CD4-positive, alpha-beta T cell (primary cell): ENCODE measurements around the gene CNOT10. TPM values are rescaled to one million over a fixed set of nuclear protein-coding genes. Genes with fewer than 3 reads are reported as not detected.

Experiments used
- ATAC-seq: fragments of 200-7000 bp; cut with Tn5 transposase; one replicate; pipeline ENCODE4 v1.10.0; 2022; ENCODE audit warnings: mild to moderate bottlenecking; ENCODE audit not compliant: poor library complexity
- CTCF ChIA-PET: fragments of 350-600 bp; sonication (Branson Sonifier 250); formaldehyde crosslinking; loops from one replicate; lab custom pipeline; 2021; ENCODE audit warnings: antibody characterized with exemption, inconsistent platforms; lab: Charles Lee
- POLR2A ChIA-PET: fragments of 350-600 bp; sonication (Branson Sonifier 250); formaldehyde crosslinking; loops from one replicate; lab custom pipeline; 2021; ENCODE audit warnings: antibody characterized with exemption, inconsistent platforms; lab: Charles Lee
- DNase-seq, 14 experiments: peaks; one replicate each; pipeline ENCODE4 v3.0.0-alpha.2; 2013 to 2020; ENCODE audit warnings: mixed read lengths in 2 of 14
- H3K27ac ChIP-seq, 2 donors: one replicate each; pipeline versions ENCODE4 v1.5.1 to v1.7.0; 2013; ENCODE audit warnings: low read length in 2 of 2, low read depth in 1 of 2, mild to moderate bottlenecking in 1 of 2
- H3K27me3 ChIP-seq, 2 experiments: 1 replicate in 1 of 2; 2 replicates in 1 of 2; pipeline versions ENCODE4 v1.6.1 to v1.7.0; 2013; ENCODE audit warnings: low read length in 2 of 2, control low read depth in 1 of 2, mild to moderate bottlenecking in 1 of 2, moderate library complexity in 1 of 2; ENCODE audit not compliant: insufficient read depth in 2 of 2, control insufficient read depth in 1 of 2
- H3K36me3 ChIP-seq: one replicate; pipeline ENCODE4 v1.6.1; 2013; ENCODE audit warnings: low read length, control low read depth; ENCODE audit not compliant: insufficient read depth
- H3K4me1 ChIP-seq: one replicate; pipeline ENCODE4 v1.6.1; 2013; ENCODE audit warnings: low read length, control low read depth; ENCODE audit not compliant: insufficient read depth
- H3K4me3 ChIP-seq: one replicate; pipeline ENCODE4 v1.5.1; 2013; ENCODE audit warnings: mild to moderate bottlenecking, low read length, moderate library complexity
- H3K9me3 ChIP-seq, 2 experiments: 1 replicate in 1 of 2; 2 replicates in 1 of 2; pipeline versions ENCODE4 v1.6.1 to v1.7.0; 2013; ENCODE audit warnings: low read length in 2 of 2, mild to moderate bottlenecking in 2 of 2, control low read depth in 1 of 2, moderate library complexity in 1 of 2; ENCODE audit not compliant: control insufficient read depth in 1 of 2, insufficient read depth in 1 of 2
- H3K27ac Mint-ChIP-seq: one replicate; pipeline ENCODE4 v1.8.0; 2020; ENCODE audit warnings: mixed read lengths
- H3K27me3 Mint-ChIP-seq: one replicate; pipeline ENCODE4 v1.8.0; 2021; ENCODE audit warnings: mixed read lengths
- H3K36me3 Mint-ChIP-seq: one replicate; pipeline ENCODE4 v1.8.0; 2021; ENCODE audit warnings: low read depth, mixed read lengths
- H3K4me1 Mint-ChIP-seq: one replicate; pipeline ENCODE4 v1.8.0; 2021; ENCODE audit warnings: low read depth, mixed read lengths
- H3K4me3 Mint-ChIP-seq: one replicate; pipeline ENCODE4 v1.8.0; 2020; ENCODE audit warnings: mild to moderate bottlenecking, mixed read lengths
- H3K9me3 Mint-ChIP-seq: one replicate; pipeline ENCODE4 v1.8.0; 2020; ENCODE audit warnings: mixed read lengths
- intact Hi-C, 2 experiments: fragments of 100-400 bp; cut with DNase I in 1 of 2; cut with micrococcal nuclease in 1 of 2; formaldehyde crosslinking; loops; one replicate each; pipeline versions ENCODE4 v1.15.1 to v1.9.0; 2023 to 2025; cut with DNase I, micrococcal nuclease
- total RNA-seq, 174 experiments: library from RNA in 2 of 174; stranded (reverse) in 2 of 174; gene quantifications; one replicate each; pipeline ENCODE4 v1.2.3 and lab custom pipeline; 2021 to 2026
- TF ChIP-seq, protein P1 (sequence below): fragments of 200-600 bp; IDR thresholded peaks from one replicate; pipeline ENCODE4 v1.8.0; 2022; ENCODE audit warnings: antibody characterized with exemption, mild to moderate bottlenecking

CNOT10 gene
- total RNA-seq, 2 experiments from 2014 or later: 31.3 to 42.0 TPM

DNA sequence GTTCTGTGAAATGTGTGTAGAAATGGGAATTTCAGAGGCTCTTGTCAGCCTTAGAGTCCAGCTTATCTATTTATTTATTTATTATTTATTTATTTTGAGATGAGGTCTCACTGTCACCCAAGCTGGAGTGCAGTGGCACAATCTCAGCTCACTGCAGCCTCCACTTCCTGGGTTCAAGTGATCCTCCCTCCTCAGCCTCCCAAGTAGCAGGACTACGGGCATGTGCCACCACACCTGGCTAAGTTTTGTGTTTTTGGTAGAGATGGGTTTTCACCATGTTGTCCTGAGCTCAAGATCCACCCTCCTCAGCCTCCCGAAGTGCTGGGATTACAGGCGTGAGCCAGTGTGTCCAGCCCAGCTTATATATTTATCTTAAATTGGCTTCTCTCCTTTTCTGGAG, 11.5 kb downstream of the CNOT10 start:
- ATAC-seq (no peak), DNase-seq (no peak)
- no peak overlapping the region for H3K4me3 ChIP-seq
- peaks cover 5% of the 10 kb centered on the region for H3K36me3 ChIP-seq
- no peaks in the 10 kb centered on the region for H3K27me3 ChIP-seq
- no peaks in the 10 kb centered on the region for H3K9me3 ChIP-seq
- Mint-ChIP-seq H3K9me3 (no peaks in the 10 kb centered on the region), H3K27me3 (no peaks in the 10 kb centered on the region), H3K4me1 (peaks cover 22% of the 10 kb centered on the region), H3K27ac (no peak overlapping the region), H3K36me3 (peaks cover 25% of the 10 kb centered on the region), H3K4me3 (no peak overlapping the region)
- ChIA-PET CTCF (interaction anchor here (0.6 kb wide), 1 partner anchor 644 kb away, joined by 3 read pairs; no protein-coding TSS in a partner anchor), POLR2A (interaction anchor here (2.2 kb wide), 1 partner anchor 12 kb away, joined by 9 read pairs; the partner anchor contains the start of gene CNOT10)
- TF ChIP-seq, protein P1, sequence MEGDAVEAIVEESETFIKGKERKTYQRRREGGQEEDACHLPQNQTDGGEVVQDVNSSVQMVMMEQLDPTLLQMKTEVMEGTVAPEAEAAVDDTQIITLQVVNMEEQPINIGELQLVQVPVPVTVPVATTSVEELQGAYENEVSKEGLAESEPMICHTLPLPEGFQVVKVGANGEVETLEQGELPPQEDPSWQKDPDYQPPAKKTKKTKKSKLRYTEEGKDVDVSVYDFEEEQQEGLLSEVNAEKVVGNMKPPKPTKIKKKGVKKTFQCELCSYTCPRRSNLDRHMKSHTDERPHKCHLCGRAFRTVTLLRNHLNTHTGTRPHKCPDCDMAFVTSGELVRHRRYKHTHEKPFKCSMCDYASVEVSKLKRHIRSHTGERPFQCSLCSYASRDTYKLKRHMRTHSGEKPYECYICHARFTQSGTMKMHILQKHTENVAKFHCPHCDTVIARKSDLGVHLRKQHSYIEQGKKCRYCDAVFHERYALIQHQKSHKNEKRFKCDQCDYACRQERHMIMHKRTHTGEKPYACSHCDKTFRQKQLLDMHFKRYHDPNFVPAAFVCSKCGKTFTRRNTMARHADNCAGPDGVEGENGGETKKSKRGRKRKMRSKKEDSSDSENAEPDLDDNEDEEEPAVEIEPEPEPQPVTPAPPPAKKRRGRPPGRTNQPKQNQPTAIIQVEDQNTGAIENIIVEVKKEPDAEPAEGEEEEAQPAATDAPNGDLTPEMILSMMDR: no peak
- intact Hi-C loops: no loop called here
- peaks cover 3% of the 10 kb centered on the region for H3K4me1 ChIP-seq
- H3K27ac ChIP-seq: no peak overlapping the region

DNA sequence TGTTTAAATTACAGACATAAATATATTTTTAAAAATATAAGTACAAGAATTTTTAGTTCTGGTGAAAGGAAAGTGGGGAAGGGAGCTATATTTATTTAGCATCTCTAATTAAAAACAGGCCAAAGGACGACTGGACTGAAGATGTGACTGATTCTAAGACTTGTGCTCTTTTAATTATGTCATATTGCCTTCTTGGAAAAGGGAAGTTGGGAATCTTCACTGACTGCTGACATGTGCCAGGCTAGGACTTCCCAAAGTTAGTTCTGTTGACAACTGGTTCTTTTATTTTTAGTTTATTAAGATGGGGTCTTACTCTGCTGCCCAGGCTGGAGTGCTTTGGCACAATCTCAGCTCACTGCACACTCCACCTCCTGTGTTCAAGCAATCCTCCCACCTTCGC, 13.5 kb downstream of the CNOT10 start:
- no peaks in the 10 kb centered on the region for H3K4me1 ChIP-seq
- TF ChIP-seq, protein P1: no peak
- Mint-ChIP-seq H3K36me3 (peaks cover 25% of the 10 kb centered on the region), H3K4me1 (peaks cover 33% of the 10 kb centered on the region), H3K27me3 (no peaks in the 10 kb centered on the region), H3K4me3 (no peak overlapping the region), H3K27ac (no peak overlapping the region), H3K9me3 (no peaks in the 10 kb centered on the region)
- H3K27me3 ChIP-seq: no peaks in the 10 kb centered on the region
- no peaks in the 10 kb centered on the region for H3K9me3 ChIP-seq
- H3K4me3 ChIP-seq: no peak overlapping the region
- DNase-seq (no peak), ATAC-seq (no peak)
- intact Hi-C loops: no loop called here
- POLR2A ChIA-PET: interaction anchor here (2.2 kb wide), 1 partner anchor 14 kb away, joined by 9 read pairs; the partner anchor contains the start of gene CNOT10
- peaks cover 5% of the 10 kb centered on the region for H3K36me3 ChIP-seq
- no peak overlapping the region for H3K27ac ChIP-seq
- CTCF ChIA-PET: no interaction called here

DNA sequence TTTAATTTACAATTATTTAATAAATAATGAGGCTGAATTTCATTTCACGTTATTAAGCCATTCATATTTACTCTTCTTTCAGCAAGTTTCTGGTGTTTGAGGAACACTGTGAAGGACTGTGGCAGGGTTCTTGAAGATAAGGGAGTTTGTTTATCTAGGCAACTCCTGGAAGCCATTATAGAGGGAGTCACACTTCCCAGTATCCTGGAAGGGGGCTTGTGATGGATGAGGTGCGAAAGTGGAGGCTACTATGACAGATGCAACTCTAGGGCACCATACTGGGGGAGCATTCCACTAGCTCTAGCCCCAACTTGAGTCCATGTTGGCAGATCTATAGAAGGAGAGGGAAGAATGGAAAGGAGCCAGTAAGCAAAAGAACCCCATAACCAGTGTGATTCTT, 14.4 kb downstream of the CNOT10 start:
- ChIA-PET POLR2A (no interaction called here), CTCF (no interaction called here)
- TF ChIP-seq, protein P1: no peak
- Histone ChIP-seq H3K36me3 (peaks cover 5% of the 10 kb centered on the region), H3K9me3 (no peaks in the 10 kb centered on the region), H3K4me3 (no peak overlapping the region), H3K27me3 (no peaks in the 10 kb centered on the region), H3K27ac (no peak overlapping the region), H3K4me1 (no peaks in the 10 kb centered on the region)
- intact Hi-C loops: no loop called here
- DNase-seq (no peak), ATAC-seq (no peak)
- Mint-ChIP-seq H3K27ac (no peak overlapping the region), H3K36me3 (peaks cover 28% of the 10 kb centered on the region), H3K4me3 (no peak overlapping the region), H3K9me3 (no peaks in the 10 kb centered on the region), H3K27me3 (no peaks in the 10 kb centered on the region), H3K4me1 (peaks cover 36% of the 10 kb centered on the region)
